Retinal pigment epithelial cell (primary cell): Measurements from ENCODE around the gene APOA1.
A peak's percentile ranks its signal among the peaks of the same experiment; 100 is the strongest.
"Not testable (repeated sequence)": the region's sequence is repeated elsewhere in the genome, so short reads cannot be mapped to it uniquely, and the experiment has no call there.

ENCODE experiments used
- DNase-seq: peaks from one replicate; pipeline ENCODE4 v3.0.0-alpha.2; 2010; ENCODE audit warnings: low read depth
- H3K4me3 ChIP-seq: 2 replicates; pipeline ENCODE4 v1.5.1; 2011; ENCODE audit warnings: mild to moderate bottlenecking, low read length, control low read depth, moderate library complexity
- TF ChIP-seq, protein P1 (sequence below): conservative IDR thresholded peaks from 2 replicates; pipeline ENCODE4 v1.5.1; 2011; ENCODE audit warnings: low read depth, low read length, control low read depth, inconsistent platforms

Gene APOA1

DNA sequence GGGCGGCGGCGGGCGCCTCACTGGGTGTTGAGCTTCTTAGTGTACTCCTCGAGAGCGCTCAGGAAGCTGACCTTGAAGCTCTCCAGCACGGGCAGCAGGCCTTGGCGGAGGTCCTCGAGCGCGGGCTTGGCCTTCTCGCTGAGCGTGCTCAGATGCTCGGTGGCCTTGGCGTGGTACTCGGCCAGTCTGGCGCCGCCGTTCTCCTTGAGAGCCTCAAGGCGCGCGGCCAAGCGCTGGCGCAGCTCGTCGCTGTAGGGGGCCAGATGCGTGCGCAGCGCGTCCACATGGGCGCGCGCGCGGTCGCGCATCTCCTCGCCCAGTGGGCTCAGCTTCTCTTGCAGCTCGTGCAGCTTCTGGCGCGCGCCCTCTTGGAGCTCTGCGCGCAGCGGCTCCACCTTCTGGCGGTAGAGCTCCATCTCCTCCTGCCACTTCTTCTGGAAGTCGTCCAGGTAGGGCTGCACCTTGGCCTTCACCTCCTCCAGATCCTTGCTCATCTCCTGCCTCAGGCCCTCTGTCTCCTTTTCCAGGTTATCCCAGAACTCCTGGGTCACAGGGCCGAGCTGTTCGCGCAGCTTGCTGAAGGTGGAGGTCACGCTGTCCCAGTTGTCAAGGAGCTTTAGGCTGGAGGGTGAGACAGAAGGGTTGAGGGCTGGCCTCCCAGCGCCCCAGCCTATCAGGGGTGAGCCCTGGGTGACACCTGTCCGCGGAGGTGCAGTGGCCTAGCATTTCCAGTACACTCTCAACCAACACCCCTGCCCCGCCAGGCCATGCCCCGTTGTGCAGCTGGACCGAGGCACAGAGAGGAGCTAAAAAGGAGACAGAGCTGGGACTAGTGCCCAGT is 1.4 kb downstream of the APOA1 start:
- DNase-seq, result peak; percentile 51
- H3K4me3 ChIP-seq, result peak overlapping the region; percentile 26
- TF ChIP-seq, protein P1, sequence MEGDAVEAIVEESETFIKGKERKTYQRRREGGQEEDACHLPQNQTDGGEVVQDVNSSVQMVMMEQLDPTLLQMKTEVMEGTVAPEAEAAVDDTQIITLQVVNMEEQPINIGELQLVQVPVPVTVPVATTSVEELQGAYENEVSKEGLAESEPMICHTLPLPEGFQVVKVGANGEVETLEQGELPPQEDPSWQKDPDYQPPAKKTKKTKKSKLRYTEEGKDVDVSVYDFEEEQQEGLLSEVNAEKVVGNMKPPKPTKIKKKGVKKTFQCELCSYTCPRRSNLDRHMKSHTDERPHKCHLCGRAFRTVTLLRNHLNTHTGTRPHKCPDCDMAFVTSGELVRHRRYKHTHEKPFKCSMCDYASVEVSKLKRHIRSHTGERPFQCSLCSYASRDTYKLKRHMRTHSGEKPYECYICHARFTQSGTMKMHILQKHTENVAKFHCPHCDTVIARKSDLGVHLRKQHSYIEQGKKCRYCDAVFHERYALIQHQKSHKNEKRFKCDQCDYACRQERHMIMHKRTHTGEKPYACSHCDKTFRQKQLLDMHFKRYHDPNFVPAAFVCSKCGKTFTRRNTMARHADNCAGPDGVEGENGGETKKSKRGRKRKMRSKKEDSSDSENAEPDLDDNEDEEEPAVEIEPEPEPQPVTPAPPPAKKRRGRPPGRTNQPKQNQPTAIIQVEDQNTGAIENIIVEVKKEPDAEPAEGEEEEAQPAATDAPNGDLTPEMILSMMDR, result peak; percentile 62

DNA sequence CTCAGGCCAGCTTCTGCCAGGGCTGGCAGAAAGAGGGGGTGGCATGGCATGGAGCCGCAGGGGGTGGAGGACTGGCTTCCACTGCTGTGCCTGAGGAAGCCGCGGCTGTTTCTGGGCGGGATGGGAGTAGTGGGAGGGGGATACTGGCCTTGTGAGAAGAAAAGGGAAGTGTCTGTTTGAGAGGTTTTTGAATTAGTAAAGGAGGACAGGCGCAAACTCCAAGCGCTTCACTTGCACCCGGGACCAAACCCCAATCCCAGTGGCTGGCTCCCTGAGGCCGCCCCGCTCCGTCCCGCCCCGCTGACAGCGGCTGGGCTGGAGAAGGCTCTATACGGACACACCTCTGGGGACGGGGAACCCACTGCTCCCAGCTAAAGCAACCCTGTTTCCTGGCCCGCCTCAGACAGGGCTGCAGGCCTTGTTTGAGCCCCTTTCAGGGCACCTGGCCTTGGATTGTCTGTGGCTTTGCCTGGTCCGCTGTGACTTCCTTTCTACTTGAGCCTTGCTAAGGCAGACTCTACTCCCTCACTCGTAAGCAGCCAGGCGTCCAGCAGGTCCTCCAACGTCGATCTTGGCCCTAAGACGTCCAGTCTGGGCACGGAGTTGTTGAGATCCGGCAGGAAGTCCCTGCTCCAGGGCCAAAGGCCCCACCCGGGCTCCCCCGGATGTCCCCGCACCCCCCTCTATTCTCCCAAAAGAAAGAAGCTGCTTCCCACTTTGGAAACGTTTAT is 2.2 kb downstream of the APOA1 start:
- TF ChIP-seq, protein P1, result no peak
- no peak overlapping the region for H3K4me3 ChIP-seq
- no peak for DNase-seq

DNA sequence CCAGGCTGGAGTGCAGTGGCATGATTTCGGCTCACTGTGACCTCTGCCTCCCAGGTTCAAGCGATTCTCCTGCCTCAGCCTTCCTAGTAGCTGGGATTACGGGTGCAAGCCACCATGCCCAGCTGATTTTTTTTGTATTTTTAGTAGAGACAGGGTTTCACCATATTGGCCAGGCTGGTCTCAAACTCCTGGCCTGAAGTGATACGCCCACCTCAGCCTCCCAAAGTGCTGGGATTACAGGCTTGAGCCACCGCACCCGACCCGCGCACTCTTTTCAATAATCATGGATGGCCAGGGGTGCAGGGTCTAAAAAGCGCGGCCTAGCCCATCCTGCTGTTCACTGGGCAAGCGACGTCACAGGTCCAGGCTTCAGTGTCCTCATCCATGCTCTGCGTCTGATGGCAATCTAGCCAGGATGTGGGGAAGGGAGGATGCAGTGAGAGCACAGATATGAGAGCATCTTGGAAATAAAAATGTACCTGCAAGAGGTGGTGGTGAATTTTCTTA is 2.8 kb downstream of the APOA1 start:
- not testable (repeated sequence) for H3K4me3 ChIP-seq, DNase-seq

- TF ChIP-seq, protein P1, result no peak
- H3K4me3 ChIP-seq, result no peak overlapping the region
- no peak for DNase-seq
Observed at GRCh38 chr11:116833816-116834534, 3.4 kb downstream of the APOA1 start.

GRCh38 chr11:116833491-116833815 is 4.0 kb downstream of the APOA1 start:
- TF ChIP-seq, protein P1, result no peak
- H3K4me3 ChIP-seq, result no peak overlapping the region
- DNase-seq, result no peak

- no peak for DNase-seq
- TF ChIP-seq, protein P1, result no peak
- H3K4me3 ChIP-seq, result no peak overlapping the region
Observed at GRCh38 chr11:116832350-116833290, 4.8 kb downstream of the APOA1 start.
